IMR-90 (cell line): ENCODE results near the gene DEF6. TPM values are rescaled to one million over a fixed set of nuclear protein-coding genes. Genes with fewer than 3 reads are reported as not detected.
"Not testable (repeated sequence)": the region's sequence is repeated elsewhere in the genome, so short reads cannot be mapped to it uniquely, and the experiment has no call there.

Experiments
- ATAC-seq: fragments of 200-7000 bp; cut with Tn5 transposase; 2 replicates; pipeline ENCODE4 v1.9.1; 2020; ENCODE audit warnings: low read depth, mild to moderate bottlenecking, moderate library complexity
- BruUV-seq: library from RNA; stranded (reverse); fragments of 400-500 nt; replicated peaks from 2 replicates; lab custom pipeline; 2021; lab: Mats Ljungman, UMichigan
- CTCF ChIA-PET: fragments of 300-600 bp; formaldehyde crosslinking; extraction: SDS; loops from one replicate; lab custom pipeline; 2021; ENCODE audit warnings: antibody characterized with exemption; lab: Yijun Ruan, JAX
- POLR2A ChIA-PET: fragments of 300-600 bp; sonication (Branson Sonifier 250); formaldehyde crosslinking; loops from one replicate; lab custom pipeline; 2022; ENCODE audit warnings: antibody characterized with exemption; ENCODE audit not compliant: unreplicated experiment; lab: Charles Lee
- DNase-seq: peaks from one replicate; pipeline ENCODE4 v3.0.0; 2013
- H2AFZ ChIP-seq: replicated peaks from 2 replicates; pipeline ENCODE3; 2013; ENCODE audit warnings: low read length, mild to moderate bottlenecking; ENCODE audit not compliant: poor library complexity
- H2AK5ac ChIP-seq: 2 replicates; pipeline ENCODE4 v1.6.1; 2013; ENCODE audit warnings: low read depth, low read length, inconsistent platforms
- H2AK9ac ChIP-seq: replicated peaks from 2 replicates; pipeline ENCODE3; 2013; ENCODE audit warnings: mild to moderate bottlenecking, low read depth, low read length, moderate library complexity; ENCODE audit not compliant: poor library complexity
- H2BK120ac ChIP-seq: 2 replicates; pipeline ENCODE4 v1.6.1; 2013; ENCODE audit warnings: low read depth, low read length, inconsistent platforms
- H2BK15ac ChIP-seq: 3 replicates; pipeline ENCODE4 v1.6.1; 2013; ENCODE audit warnings: low read depth, low read length, inconsistent platforms
- H2BK20ac ChIP-seq: 2 replicates; pipeline ENCODE4 v1.6.1; 2013; ENCODE audit warnings: low read depth, mild to moderate bottlenecking, inconsistent platforms, low read length, moderate library complexity
- H2BK5ac ChIP-seq: 2 replicates; pipeline ENCODE4 v1.6.1; 2013; ENCODE audit warnings: mild to moderate bottlenecking, low read depth, low read length, inconsistent platforms; ENCODE audit not compliant: poor library complexity, severe bottlenecking
- H3K14ac ChIP-seq: replicated peaks from 2 replicates; pipeline ENCODE4 v1.6.1; 2013; ENCODE audit warnings: low read depth, low read length, inconsistent platforms
- H3K18ac ChIP-seq: 2 replicates; pipeline ENCODE4 v1.6.1; 2013; ENCODE audit warnings: low read depth, low read length, control low read depth
- H3K23ac ChIP-seq: 2 replicates; pipeline ENCODE4 v1.6.1; 2013; ENCODE audit warnings: low read depth, low read length, inconsistent platforms
- H3K27ac ChIP-seq: 2 replicates; pipeline ENCODE4 v1.5.1; 2013; ENCODE audit warnings: mild to moderate bottlenecking, control low read depth, low read length; ENCODE audit not compliant: insufficient read depth
- H3K27me3 ChIP-seq: 2 replicates; pipeline ENCODE4 v1.6.1; 2013; ENCODE audit warnings: low read length; ENCODE audit not compliant: control insufficient read depth, insufficient read depth
- H3K36me3 ChIP-seq: 2 replicates; pipeline ENCODE4 v1.6.1; 2013; ENCODE audit warnings: low read length, mixed read lengths; ENCODE audit not compliant: control insufficient read depth, insufficient read depth
- H3K4ac ChIP-seq: 2 replicates; pipeline ENCODE4 v1.6.1; 2013; ENCODE audit warnings: low read depth, low read length, inconsistent platforms
- H3K4me1 ChIP-seq: 2 replicates; pipeline ENCODE4 v1.6.1; 2013; ENCODE audit warnings: low read length, mixed read lengths; ENCODE audit not compliant: control insufficient read depth, insufficient read depth
- H3K4me2 ChIP-seq: 2 replicates; pipeline ENCODE4 v1.6.1; 2013; ENCODE audit warnings: low read depth, mild to moderate bottlenecking, control low read depth, low read length, moderate library complexity
- H3K4me3 ChIP-seq: 2 replicates; pipeline ENCODE4 v1.5.1; 2013; ENCODE audit warnings: low read depth, mild to moderate bottlenecking, control low read depth, low read length, moderate library complexity; ENCODE audit not compliant: insufficient read depth
- H3K56ac ChIP-seq: 2 replicates; pipeline ENCODE4 v1.6.1; 2013; ENCODE audit warnings: low read length, inconsistent platforms; ENCODE audit not compliant: insufficient read depth; ENCODE audit errors: extremely low read depth
- H3K79me1 ChIP-seq, 2 experiments: 2 replicates each; pipeline ENCODE4 v1.6.1; 2013; ENCODE audit warnings: low read length in 2 of 2, inconsistent platforms in 1 of 2, low read depth in 1 of 2
- H3K9ac ChIP-seq: 2 replicates; pipeline ENCODE4 v1.6.1; 2013; ENCODE audit warnings: low read depth, low read length, control low read depth
- H3K9me1 ChIP-seq: 2 replicates; pipeline ENCODE4 v1.6.1; 2013; ENCODE audit warnings: low read length, inconsistent platforms; ENCODE audit not compliant: insufficient read depth
- H3K9me3 ChIP-seq: 2 replicates; pipeline ENCODE4 v1.6.1; 2013; ENCODE audit warnings: low read length; ENCODE audit not compliant: control insufficient read depth, insufficient read depth
- H4K20me1 ChIP-seq: 2 replicates; pipeline ENCODE4 v1.6.1; 2013; ENCODE audit warnings: low read length, inconsistent platforms; ENCODE audit not compliant: insufficient read depth
- H4K5ac ChIP-seq: 2 replicates; pipeline ENCODE4 v1.6.1; 2013; ENCODE audit warnings: mild to moderate bottlenecking, low read depth, low read length, control low read depth
- H4K8ac ChIP-seq, 2 experiments: 2 replicates each; pipeline ENCODE4 v1.6.1; 2013; ENCODE audit warnings: low read depth in 2 of 2, low read length in 2 of 2, control low read depth in 1 of 2, inconsistent platforms in 1 of 2
- H4K91ac ChIP-seq: 2 replicates; pipeline ENCODE4 v1.6.1; 2013; ENCODE audit warnings: low read depth, low read length, inconsistent platforms; ENCODE audit not compliant: insufficient read depth
- WGBS, 2 experiments: methylation state at CpG; one replicate each; pipeline versions ENCODE4 v1.1.5 to v1.1.7; 2013; ENCODE audit warnings: missing lambda C conversion rate in 2 of 2; ENCODE audit not compliant: insufficient read length in 1 of 2; ENCODE audit errors: extremely low coverage in 2 of 2; 5-methylcytosine and 5-hydroxymethylcytosine counted together
- dilution Hi-C: fragments of 300-500 bp; cut with HindIII; formaldehyde crosslinking; loops from one replicate; pipeline ENCODE4 v1.14.3; 2018; ENCODE audit warnings: low sequenced_read_pairs; ENCODE audit not compliant: unreplicated experiment
- in situ Hi-C: fragments of 300-500 bp; cut with MboI; formaldehyde crosslinking; loops from 3 replicates; pipeline ENCODE4 v1.14.3; 2019; ENCODE audit warnings: low sequenced_read_pairs, inconsistent platforms, mixed read lengths
- intact Hi-C: fragments of 100-400 bp; cut with micrococcal nuclease; formaldehyde crosslinking; loops from 2 replicates; pipeline ENCODE4 v1.10.0; 2022
- polyA plus RNA-seq, 3 experiments: library from polyadenylated mRNA; depleted of rRNA; stranded (reverse); fragments of >200 nt; gene quantifications; 2 replicates each; pipeline ENCODE4 v1.2.3, GENCODE V29; 2012; ENCODE audit warnings: low replicate concordance in 1 of 3
- total RNA-seq: library from RNA; depleted of rRNA; stranded (reverse); fragments of >200 nt; gene quantifications from 2 replicates; pipeline ENCODE4 v1.2.3, GENCODE V29; 2012

DEF6 gene
- total and polyA plus RNA-seq, 2 of the 4 experiments (the other 2 are of a cell fraction), result 2.5 to 4.2 TPM

- H2BK15ac ChIP-seq, H3K79me1 ChIP-seq, H4K8ac ChIP-seq, H3K27me3 ChIP-seq, H2AFZ ChIP-seq, in situ Hi-C loops, DNase-seq, H4K20me1 ChIP-seq, intact Hi-C loops, H4K91ac ChIP-seq, BruUV-seq, dilution Hi-C loops, H3K23ac ChIP-seq, H3K4me3 ChIP-seq, H3K9me1 ChIP-seq, H3K4me1 ChIP-seq, H2AK5ac ChIP-seq, CTCF ChIA-PET, H3K9me3 ChIP-seq, H3K4me2 ChIP-seq, H3K9ac ChIP-seq, H3K36me3 ChIP-seq, H3K4ac ChIP-seq, H2AK9ac ChIP-seq, H3K27ac ChIP-seq, H3K18ac ChIP-seq, POLR2A ChIA-PET, H2BK20ac ChIP-seq, H3K56ac ChIP-seq, H2BK120ac ChIP-seq, H3K14ac ChIP-seq, H2BK5ac ChIP-seq, ATAC-seq, H4K5ac ChIP-seq: not testable (repeated sequence)
- WGBS, 2 experiments, result 85% methylated on average over 4 of the region's 9 CpGs; no CpG with 5 or more reads in 1 of the 2 experiments
Measured at GRCh38 chr6:35332074-35332887, 34.7 kb downstream of the DEF6 start.
